Glutamatergic neuron (in vitro differentiated cells): ENCODE data around the gene LARP1B. TPM values are rescaled to one million over a fixed set of nuclear protein-coding genes. Genes with fewer than 3 reads are reported as not detected.
"Not testable (repeated sequence)": the region's sequence is repeated elsewhere in the genome, so short reads cannot be mapped to it uniquely, and the experiment has no call there.

Experiments used
- DNase-seq: peaks from one replicate; pipeline ENCODE4 v3.0.0; 2022
- H3K27ac Mint-ChIP-seq: one replicate; pipeline ENCODE4 v1.8.0; 2020; ENCODE audit warnings: mild to moderate bottlenecking, mixed read lengths, inconsistent platforms; ENCODE audit not compliant: unreplicated experiment
- H3K27me3 Mint-ChIP-seq: one replicate; pipeline ENCODE4 v1.8.0; 2020; ENCODE audit warnings: mild to moderate bottlenecking, moderate library complexity, mixed read lengths, inconsistent platforms; ENCODE audit not compliant: unreplicated experiment
- H3K36me3 Mint-ChIP-seq: one replicate; pipeline ENCODE4 v1.8.0; 2020; ENCODE audit warnings: mild to moderate bottlenecking, mixed read lengths, inconsistent platforms; ENCODE audit not compliant: unreplicated experiment
- H3K4me1 Mint-ChIP-seq: one replicate; pipeline ENCODE4 v1.8.0; 2020; ENCODE audit warnings: mild to moderate bottlenecking, low read depth, mixed read lengths, inconsistent platforms; ENCODE audit not compliant: unreplicated experiment
- H3K4me3 Mint-ChIP-seq: one replicate; pipeline ENCODE4 v1.8.0; 2020; ENCODE audit warnings: mild to moderate bottlenecking, mixed read lengths, inconsistent platforms; ENCODE audit not compliant: unreplicated experiment
- H3K9me3 Mint-ChIP-seq: one replicate; pipeline ENCODE4 v1.8.0; 2020; ENCODE audit warnings: mild to moderate bottlenecking, moderate library complexity, mixed read lengths, inconsistent platforms; ENCODE audit not compliant: unreplicated experiment
- total RNA-seq: library from RNA; stranded (reverse); fragmentation: NEBNext Ultra II Directional; extraction: Animal tissue kit (Norgen Biotek cat#: 25700); gene quantifications from one replicate; pipeline ENCODE4 v1.2.1, GENCODE V29; 2021; ENCODE audit not compliant: unreplicated experiment
- TF ChIP-seq, protein P1 (sequence below): fragments of 200-600 bp; sonication (generic); IDR thresholded peaks from one replicate; pipeline ENCODE4 v1.5.0; 2021; ENCODE audit not compliant: partially characterized antibody, unreplicated experiment

Gene LARP1B
- total RNA-seq, 1 donor from 2014 or later: 16.1 TPM

DNA sequence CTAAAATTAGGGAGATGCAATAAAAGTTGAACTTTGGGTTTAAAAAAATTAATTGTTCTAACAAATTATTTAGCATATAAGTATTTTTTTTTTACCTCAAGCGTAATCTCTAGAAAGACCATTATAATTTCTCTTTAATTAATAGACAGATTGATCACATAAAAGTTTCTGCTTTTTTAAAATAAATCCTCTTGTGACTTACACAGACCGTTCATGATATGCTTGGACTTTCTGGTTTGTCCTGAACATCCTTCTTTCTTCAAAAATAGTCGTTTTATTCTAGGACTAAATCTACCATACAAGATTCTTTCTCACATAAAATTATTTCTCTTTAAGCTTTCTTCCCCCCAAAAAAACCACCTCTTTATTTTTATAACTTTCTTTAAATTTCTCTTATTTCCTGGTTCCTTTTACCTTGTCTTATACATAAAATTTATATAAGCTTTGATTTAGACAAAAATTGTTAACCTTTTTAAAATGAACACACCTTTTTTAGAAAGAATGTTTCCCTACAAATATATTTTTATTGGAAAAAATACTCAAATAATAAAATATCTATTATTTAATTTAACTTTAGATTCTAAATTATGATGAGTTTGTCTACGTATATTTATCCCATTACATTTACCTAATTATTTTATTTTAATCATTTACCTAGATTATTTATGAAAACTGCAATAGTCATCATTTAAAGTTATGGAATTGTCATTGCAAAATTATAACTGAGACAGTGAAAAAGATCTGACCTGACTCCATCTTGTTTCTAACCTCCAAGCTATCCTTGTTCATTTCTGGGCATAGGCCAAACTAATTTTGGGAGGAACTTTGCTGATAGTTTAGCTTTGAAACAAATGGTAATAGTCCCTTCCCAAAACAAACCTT, 188.9 kb downstream of the LARP1B start:
- TF ChIP-seq, protein P1, sequence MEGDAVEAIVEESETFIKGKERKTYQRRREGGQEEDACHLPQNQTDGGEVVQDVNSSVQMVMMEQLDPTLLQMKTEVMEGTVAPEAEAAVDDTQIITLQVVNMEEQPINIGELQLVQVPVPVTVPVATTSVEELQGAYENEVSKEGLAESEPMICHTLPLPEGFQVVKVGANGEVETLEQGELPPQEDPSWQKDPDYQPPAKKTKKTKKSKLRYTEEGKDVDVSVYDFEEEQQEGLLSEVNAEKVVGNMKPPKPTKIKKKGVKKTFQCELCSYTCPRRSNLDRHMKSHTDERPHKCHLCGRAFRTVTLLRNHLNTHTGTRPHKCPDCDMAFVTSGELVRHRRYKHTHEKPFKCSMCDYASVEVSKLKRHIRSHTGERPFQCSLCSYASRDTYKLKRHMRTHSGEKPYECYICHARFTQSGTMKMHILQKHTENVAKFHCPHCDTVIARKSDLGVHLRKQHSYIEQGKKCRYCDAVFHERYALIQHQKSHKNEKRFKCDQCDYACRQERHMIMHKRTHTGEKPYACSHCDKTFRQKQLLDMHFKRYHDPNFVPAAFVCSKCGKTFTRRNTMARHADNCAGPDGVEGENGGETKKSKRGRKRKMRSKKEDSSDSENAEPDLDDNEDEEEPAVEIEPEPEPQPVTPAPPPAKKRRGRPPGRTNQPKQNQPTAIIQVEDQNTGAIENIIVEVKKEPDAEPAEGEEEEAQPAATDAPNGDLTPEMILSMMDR: no peak
- Mint-ChIP-seq H3K27ac (no peak overlapping the region), H3K4me1 (no peaks in the 10 kb centered on the region), H3K4me3 (no peak overlapping the region), H3K27me3 (no peaks in the 10 kb centered on the region), H3K9me3 (peaks cover 7% of the 10 kb centered on the region), H3K36me3 (peaks cover 21% of the 10 kb centered on the region)
- no peak for DNase-seq

DNA sequence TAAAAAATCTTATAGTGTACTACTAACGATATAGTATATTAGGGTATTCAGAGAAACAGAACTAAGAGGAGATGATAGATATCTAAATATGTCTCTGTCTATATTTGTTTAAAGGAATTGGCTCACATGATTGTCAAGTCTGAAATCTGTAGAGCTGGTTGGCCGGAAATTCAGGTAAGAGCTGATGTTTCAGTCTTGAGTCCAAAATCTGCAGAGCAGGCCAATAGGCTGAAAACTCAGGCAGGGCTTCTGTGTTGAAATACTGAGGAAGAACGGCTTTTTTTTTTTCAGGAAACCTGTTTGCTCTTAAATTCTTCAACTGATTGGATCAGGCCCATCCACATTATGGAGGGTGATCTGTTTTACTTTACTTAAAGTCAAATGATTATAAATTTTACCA, 194.8 kb downstream of the LARP1B start:
- Mint-ChIP-seq H3K27me3 (peaks cover 1% of the 10 kb centered on the region), H3K4me1 (no peaks in the 10 kb centered on the region), H3K4me3 (no peak overlapping the region), H3K36me3 (peaks cover 4% of the 10 kb centered on the region), H3K27ac (no peak overlapping the region), H3K9me3 (peaks cover 3% of the 10 kb centered on the region)
- TF ChIP-seq, protein P1: no peak
- no peak for DNase-seq

DNA sequence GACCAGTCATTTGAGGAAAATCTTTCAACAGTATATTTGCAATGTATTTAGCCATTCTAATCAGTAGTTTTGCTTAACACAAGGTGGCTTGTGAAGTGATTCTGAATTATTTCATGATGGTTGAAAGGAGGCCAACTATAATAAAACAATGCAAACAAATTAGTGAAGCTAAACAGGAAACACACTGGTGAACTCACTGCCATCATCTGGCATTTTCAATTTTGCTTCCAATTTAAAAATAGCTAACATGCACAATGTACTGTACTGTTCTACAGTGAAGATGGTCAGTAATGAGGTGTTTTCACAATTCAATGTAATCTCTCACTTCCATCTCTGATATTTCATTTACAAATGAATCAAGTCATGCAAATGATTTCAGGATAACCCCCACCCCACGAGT, 195.4 kb downstream of the LARP1B start:
- no peak for DNase-seq
- H3K36me3 Mint-ChIP-seq: peaks cover 5% of the 10 kb centered on the region
- H3K27me3 Mint-ChIP-seq: peaks cover 1% of the 10 kb centered on the region
- no peak overlapping the region for H3K27ac Mint-ChIP-seq
- TF ChIP-seq, protein P1: no peak
- H3K4me3 Mint-ChIP-seq: no peak overlapping the region
- no peaks in the 10 kb centered on the region for H3K4me1 Mint-ChIP-seq
- peaks cover 2% of the 10 kb centered on the region for H3K9me3 Mint-ChIP-seq

DNA sequence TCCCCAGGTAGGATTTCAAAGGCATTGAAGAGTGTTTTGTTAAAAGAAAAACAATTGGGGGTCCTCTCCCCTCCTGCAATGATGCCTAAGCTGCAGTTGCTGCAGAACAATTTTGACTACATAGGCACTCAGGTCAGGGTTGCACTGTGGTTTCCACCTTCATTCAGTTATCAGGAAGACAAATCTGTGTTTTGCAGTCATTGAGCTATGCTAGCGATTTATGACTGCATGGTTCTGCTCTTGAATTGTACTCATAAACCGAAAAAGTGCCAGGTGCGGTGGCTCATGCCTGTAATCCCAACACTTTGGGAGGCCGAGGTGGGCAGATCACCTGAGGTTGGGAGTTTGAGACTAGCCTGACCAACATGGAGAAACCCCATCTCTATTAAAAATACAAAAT, 197.1 kb downstream of the LARP1B start:
- not testable (repeated sequence) for H3K27me3 Mint-ChIP-seq, DNase-seq, H3K4me1 Mint-ChIP-seq, H3K4me3 Mint-ChIP-seq, H3K27ac Mint-ChIP-seq, H3K9me3 Mint-ChIP-seq, H3K36me3 Mint-ChIP-seq

DNA sequence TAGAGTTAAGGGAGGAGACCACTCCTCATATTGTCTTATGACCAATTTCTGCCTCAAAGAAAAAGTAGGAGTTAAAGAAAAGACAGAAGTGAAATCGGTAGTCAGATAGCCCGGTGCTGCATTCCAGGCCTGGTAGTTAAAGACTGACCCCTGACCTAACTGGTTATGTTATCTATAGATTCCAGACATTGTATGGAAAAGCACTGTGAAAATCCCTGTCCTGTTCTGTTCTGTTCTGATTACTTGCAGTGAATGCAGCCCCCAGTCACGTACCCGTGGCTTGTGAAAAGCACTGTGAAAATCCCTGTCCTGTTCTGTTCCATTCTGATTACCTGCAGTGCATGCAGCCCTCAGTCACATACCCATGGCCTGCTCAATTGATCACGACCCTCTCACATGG, 198.8 kb downstream of the LARP1B start:
- not testable (repeated sequence) for DNase-seq, H3K27ac Mint-ChIP-seq, H3K27me3 Mint-ChIP-seq, H3K9me3 Mint-ChIP-seq, H3K4me1 Mint-ChIP-seq, H3K4me3 Mint-ChIP-seq
- H3K36me3 Mint-ChIP-seq: peaks cover 14% of the 10 kb centered on the region

Other genes starting within 250 kb of the LARP1B start
- gene PLK4, start 180.4 kb upstream of the LARP1B start, total RNA-seq: 5.6 TPM
- 22.6 TPM for gene MFSD8, start 96.1 kb upstream of the LARP1B start, total RNA-seq
- 9.7 TPM for gene ABHD18, start 95.9 kb upstream of the LARP1B start, total RNA-seq
- 28.2 TPM for gene PGRMC2, start 226.5 kb downstream of the LARP1B start, total RNA-seq